ENCODE data around the gene C10orf105. TPM values are rescaled to one million over a fixed set of nuclear protein-coding genes. Genes with fewer than 3 reads are reported as not detected.

C10orf105 gene
- total RNA-seq, 2 experiments from 2014 or later: 0.09 to 0.15 TPM

DNA sequence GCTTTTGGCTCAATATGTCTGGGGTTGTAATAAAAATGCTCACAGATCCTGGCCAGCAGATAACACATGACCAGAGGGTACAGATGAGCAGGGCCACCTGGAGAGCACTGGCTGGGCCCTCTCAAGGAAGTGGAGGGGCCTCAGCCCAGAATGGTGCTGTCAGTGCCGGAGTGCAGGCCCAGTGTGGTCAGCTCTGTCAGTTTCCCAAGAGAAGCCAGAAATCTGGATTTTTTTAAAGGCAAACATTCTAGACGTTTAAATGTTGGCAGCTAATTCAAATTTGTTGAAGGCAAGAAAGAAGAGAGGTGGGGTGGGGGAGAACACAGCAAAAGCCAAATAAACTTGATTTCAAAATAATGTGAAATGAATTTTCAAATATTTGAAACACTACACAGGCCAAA, 2.0 kb downstream of the C10orf105 start:
- intact Hi-C loops (cut with micrococcal nuclease; ENCODE audit: unreplicated experiment): no loop called here

DNA sequence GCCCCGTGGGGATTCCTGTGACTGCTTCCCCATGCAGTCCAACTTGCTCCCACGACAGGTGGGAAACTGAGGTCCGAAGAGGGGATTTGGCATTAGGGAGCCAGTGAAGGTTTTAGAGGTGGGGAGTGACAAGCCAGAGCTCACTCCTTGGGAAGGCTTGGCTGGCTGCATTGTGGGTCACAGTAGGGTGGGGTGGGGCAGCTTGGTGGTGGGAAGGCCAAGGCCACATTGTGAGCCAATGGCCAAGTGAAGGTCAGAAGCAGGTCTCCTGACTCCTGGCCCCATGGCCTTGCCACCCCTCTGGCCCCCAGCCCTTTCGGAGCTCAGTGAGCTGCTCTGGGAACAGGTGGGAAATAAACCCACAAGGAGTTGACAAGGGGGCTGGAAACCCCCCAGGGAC, 2.5 kb downstream of the C10orf105 start:
- Histone ChIP-seq H3K9me2 (ENCODE audit: insufficient read depth, low read length) (no peaks in the 10 kb centered on the region), H3K4me2 (ENCODE audit: low read length) (no peak overlapping the region), H4K20me1 (ENCODE audit: insufficient read depth, low read length) (no peaks in the 10 kb centered on the region), H3K36me3 (ENCODE audit: insufficient read depth, low read length) (no peaks in the 10 kb centered on the region), H3K9me3 (ENCODE audit: low read length) (no peaks in the 10 kb centered on the region), H3K4me3 (ENCODE audit: low read depth, low read length, poor library complexity, severe bottlenecking) (no peak overlapping the region), H2AFZ (ENCODE audit: low read length) (no peak overlapping the region), H3K27ac (ENCODE audit: low read depth, low read length, poor library complexity, severe bottlenecking) (no peak overlapping the region), H3K4me1 (ENCODE audit: insufficient read depth, low read length, poor library complexity, severe bottlenecking) (peaks cover 33% of the 10 kb centered on the region), H3K79me2 (ENCODE audit: insufficient read depth, low read depth, low read length) (no peaks in the 10 kb centered on the region)
- intact Hi-C loops (cut with micrococcal nuclease; ENCODE audit: unreplicated experiment): no loop called here
- DNase-seq (ENCODE audit: low spot score): no peak
- TF ChIP-seq, protein P1, sequence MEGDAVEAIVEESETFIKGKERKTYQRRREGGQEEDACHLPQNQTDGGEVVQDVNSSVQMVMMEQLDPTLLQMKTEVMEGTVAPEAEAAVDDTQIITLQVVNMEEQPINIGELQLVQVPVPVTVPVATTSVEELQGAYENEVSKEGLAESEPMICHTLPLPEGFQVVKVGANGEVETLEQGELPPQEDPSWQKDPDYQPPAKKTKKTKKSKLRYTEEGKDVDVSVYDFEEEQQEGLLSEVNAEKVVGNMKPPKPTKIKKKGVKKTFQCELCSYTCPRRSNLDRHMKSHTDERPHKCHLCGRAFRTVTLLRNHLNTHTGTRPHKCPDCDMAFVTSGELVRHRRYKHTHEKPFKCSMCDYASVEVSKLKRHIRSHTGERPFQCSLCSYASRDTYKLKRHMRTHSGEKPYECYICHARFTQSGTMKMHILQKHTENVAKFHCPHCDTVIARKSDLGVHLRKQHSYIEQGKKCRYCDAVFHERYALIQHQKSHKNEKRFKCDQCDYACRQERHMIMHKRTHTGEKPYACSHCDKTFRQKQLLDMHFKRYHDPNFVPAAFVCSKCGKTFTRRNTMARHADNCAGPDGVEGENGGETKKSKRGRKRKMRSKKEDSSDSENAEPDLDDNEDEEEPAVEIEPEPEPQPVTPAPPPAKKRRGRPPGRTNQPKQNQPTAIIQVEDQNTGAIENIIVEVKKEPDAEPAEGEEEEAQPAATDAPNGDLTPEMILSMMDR (conservative IDR thresholded peaks at IDR 0.05; ENCODE audit: low read length): no peak
- TF ChIP-seq EZH2phosphoT487 (IDR thresholded peaks at IDR 0.05; ENCODE audit: borderline replicate concordance, low read depth, low read length): no peak
- CTCF ChIA-PET (ENCODE audit: unreplicated experiment): interaction anchor here (0.6 to 1.4 kb wide), 3 partner anchors 9 to 120 kb away, joined by 3 to 5 read pairs (median 5); no protein-coding TSS in a partner anchor
- BruUV-seq (replicated peaks): no TSS peak
- POLR2A ChIA-PET: no interaction called here

More for the DNA sequence above, 2.0 kb downstream of the C10orf105 start:
- TF ChIP-seq, protein P1 (conservative IDR thresholded peaks at IDR 0.05; ENCODE audit: low read length): no peak
- TF ChIP-seq EZH2phosphoT487 (IDR thresholded peaks at IDR 0.05; ENCODE audit: borderline replicate concordance, low read depth, low read length): no peak
- no peak overlapping the region for H3K27ac ChIP-seq (ENCODE audit: low read depth, low read length, poor library complexity, severe bottlenecking)
- no TSS peak for BruUV-seq (replicated peaks)
- no peaks in the 10 kb centered on the region for H3K9me3 ChIP-seq (ENCODE audit: low read length)
- no peaks in the 10 kb centered on the region for H4K20me1 ChIP-seq (ENCODE audit: insufficient read depth, low read length)
- no peaks in the 10 kb centered on the region for H3K36me3 ChIP-seq (ENCODE audit: insufficient read depth, low read length)
- H3K79me2 ChIP-seq (ENCODE audit: insufficient read depth, low read depth, low read length): no peaks in the 10 kb centered on the region
- no peaks in the 10 kb centered on the region for H3K9me2 ChIP-seq (ENCODE audit: insufficient read depth, low read length)
- peaks cover 28% of the 10 kb centered on the region for H3K4me1 ChIP-seq (ENCODE audit: insufficient read depth, low read length, poor library complexity, severe bottlenecking)
- DNase-seq (ENCODE audit: low spot score): no peak
- no peak overlapping the region for H2AFZ ChIP-seq (ENCODE audit: low read length)
- no peak overlapping the region for H3K4me2 ChIP-seq (ENCODE audit: low read length)
- no peak overlapping the region for H3K4me3 ChIP-seq (ENCODE audit: low read depth, low read length, poor library complexity, severe bottlenecking)
- ChIA-PET POLR2A (no interaction called here), CTCF (ENCODE audit: unreplicated experiment) (interaction anchor here (1.0 to 1.4 kb wide), 3 partner anchors 8 to 120 kb away, joined by 3 to 5 read pairs (median 4); no protein-coding TSS in a partner anchor)

- H3K79me2 ChIP-seq (ENCODE audit: insufficient read depth, low read depth, low read length): no peaks in the 10 kb centered on the region
- no peaks in the 10 kb centered on the region for H3K36me3 ChIP-seq (ENCODE audit: insufficient read depth, low read length)
- no peak overlapping the region for H3K4me2 ChIP-seq (ENCODE audit: low read length)
- no peaks in the 10 kb centered on the region for H3K9me3 ChIP-seq (ENCODE audit: low read length)
- no peak overlapping the region for H3K4me3 ChIP-seq (ENCODE audit: low read depth, low read length, poor library complexity, severe bottlenecking)
- POLR2A ChIA-PET: no interaction called here
- H3K27ac ChIP-seq (ENCODE audit: low read depth, low read length, poor library complexity, severe bottlenecking): no peak overlapping the region
- no peak for DNase-seq (ENCODE audit: low spot score)
- no peak for TF ChIP-seq EZH2phosphoT487 (IDR thresholded peaks at IDR 0.05; ENCODE audit: borderline replicate concordance, low read depth, low read length)
- TF ChIP-seq, protein P1 (conservative IDR thresholded peaks at IDR 0.05; ENCODE audit: low read length): no peak
- BruUV-seq (replicated peaks): no TSS peak
- CTCF ChIA-PET (ENCODE audit: unreplicated experiment): interaction anchor here (0.6 to 1.4 kb wide), 2 partner anchors 9 to 68 kb away, joined by 5 read pairs; no protein-coding TSS in a partner anchor
- intact Hi-C loops (cut with micrococcal nuclease; ENCODE audit: unreplicated experiment): no loop called here
- peaks cover 33% of the 10 kb centered on the region for H3K4me1 ChIP-seq (ENCODE audit: insufficient read depth, low read length, poor library complexity, severe bottlenecking)
- H4K20me1 ChIP-seq (ENCODE audit: insufficient read depth, low read length): no peaks in the 10 kb centered on the region
- H2AFZ ChIP-seq (ENCODE audit: low read length): no peak overlapping the region
- H3K9me2 ChIP-seq (ENCODE audit: insufficient read depth, low read length): no peaks in the 10 kb centered on the region
Observed at GRCh38 chr10:71716426-71716825, 3.2 kb downstream of the C10orf105 start.

All from OCI-LY7 (cell line).